ENCODE results near the gene LRRC52.

LRRC52 gene

DNA sequence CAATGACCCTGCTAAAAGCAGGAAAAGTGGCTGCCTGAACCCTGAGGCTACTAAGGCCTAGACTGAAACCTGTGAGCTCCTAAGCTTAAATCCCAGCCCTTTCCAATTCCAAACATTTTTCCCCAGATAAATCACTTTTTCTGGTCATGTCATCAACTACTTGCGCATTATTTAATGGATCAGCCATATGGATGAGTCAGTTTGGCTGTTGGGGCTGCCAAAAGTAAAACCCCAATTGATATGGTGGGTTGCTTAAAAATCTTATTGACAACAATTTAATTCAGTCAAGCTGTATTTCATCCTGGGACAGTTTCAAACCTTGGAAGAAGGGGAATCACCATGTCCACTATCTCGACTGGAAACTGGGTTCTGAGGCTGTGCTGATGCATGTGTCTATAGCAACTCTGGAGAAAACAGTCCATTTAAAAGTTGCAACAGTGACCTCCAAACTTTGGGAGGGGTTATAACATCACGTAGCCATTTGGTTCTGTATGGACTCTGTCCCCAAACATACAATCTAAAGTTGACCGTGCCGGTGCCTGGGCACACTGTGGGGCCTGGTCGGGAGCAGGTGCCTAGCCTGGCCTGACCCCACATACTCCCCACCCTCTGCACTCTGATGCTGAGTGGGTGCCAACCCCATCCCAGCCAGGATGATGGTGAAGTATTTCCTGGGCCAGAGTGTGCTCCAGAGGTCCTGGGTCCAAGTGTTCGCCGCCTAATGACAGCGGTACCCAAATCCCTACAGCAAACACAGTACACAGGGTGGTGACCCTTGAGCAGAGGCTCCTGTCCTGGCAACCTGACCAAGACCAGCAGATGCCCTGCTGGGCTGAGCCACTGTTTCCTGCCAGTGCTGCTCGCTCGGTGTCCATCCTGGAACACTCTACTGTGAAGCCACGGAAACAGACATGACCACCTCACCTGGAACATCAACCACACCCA lies 46.5 kb upstream of the LRRC52 start:
- TF ChIP-seq TAF1 (IDR thresholded peaks at IDR 0.05; ENCODE audit: borderline replicate concordance, insufficient read depth, low read length) (no peak), POLR2AphosphoS5 (IDR thresholded peaks at IDR 0.05; ENCODE audit: low read depth, low read length) (no peak), FOXP2 (optimal IDR thresholded peaks at IDR 0.05; ENCODE audit: borderline replicate concordance, extremely low read depth, extremely low read length, insufficient read depth) (no peak)
- TF ChIP-seq, protein P1, sequence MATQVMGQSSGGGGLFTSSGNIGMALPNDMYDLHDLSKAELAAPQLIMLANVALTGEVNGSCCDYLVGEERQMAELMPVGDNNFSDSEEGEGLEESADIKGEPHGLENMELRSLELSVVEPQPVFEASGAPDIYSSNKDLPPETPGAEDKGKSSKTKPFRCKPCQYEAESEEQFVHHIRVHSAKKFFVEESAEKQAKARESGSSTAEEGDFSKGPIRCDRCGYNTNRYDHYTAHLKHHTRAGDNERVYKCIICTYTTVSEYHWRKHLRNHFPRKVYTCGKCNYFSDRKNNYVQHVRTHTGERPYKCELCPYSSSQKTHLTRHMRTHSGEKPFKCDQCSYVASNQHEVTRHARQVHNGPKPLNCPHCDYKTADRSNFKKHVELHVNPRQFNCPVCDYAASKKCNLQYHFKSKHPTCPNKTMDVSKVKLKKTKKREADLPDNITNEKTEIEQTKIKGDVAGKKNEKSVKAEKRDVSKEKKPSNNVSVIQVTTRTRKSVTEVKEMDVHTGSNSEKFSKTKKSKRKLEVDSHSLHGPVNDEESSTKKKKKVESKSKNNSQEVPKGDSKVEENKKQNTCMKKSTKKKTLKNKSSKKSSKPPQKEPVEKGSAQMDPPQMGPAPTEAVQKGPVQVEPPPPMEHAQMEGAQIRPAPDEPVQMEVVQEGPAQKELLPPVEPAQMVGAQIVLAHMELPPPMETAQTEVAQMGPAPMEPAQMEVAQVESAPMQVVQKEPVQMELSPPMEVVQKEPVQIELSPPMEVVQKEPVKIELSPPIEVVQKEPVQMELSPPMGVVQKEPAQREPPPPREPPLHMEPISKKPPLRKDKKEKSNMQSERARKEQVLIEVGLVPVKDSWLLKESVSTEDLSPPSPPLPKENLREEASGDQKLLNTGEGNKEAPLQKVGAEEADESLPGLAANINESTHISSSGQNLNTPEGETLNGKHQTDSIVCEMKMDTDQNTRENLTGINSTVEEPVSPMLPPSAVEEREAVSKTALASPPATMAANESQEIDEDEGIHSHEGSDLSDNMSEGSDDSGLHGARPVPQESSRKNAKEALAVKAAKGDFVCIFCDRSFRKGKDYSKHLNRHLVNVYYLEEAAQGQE (IDR thresholded peaks at IDR 0.05; ENCODE audit: insufficient read depth in 1 of 2, low read depth in 2 of 2, low read length in 2 of 2): no peak

DNA sequence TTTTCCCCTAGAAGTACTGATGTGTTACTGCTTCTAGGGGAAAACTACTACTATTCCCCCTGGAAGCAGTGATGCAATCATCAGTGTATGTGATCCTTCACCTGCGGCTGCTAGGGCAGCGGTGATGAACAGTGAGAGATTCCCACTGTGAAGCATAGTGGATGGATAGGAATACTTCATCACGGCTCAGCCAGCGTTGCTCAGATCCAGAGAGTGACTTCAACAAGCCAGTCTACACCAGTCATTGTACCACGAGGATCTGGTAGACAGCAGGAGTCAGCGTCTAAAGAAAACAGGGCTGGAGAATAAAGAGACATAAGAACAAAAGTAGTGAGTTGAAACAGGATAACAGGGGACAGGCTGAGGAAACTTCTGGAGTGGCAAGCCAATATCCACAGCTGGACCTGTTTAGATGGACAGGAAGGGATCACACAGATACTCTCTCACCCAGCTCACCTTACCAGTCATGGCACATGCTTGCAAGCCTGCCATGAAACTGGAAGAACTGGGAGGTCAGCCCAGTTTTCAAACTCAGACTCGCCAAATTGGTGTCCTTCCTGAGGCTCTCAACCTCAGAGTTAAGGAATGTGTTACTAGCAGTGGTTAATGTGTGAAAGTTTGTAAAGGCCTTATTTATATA lies 42.4 kb upstream of the LRRC52 start:
- TF ChIP-seq, protein P1 (IDR thresholded peaks at IDR 0.05; ENCODE audit: insufficient read depth in 1 of 2, low read depth in 2 of 2, low read length in 2 of 2): no peak
- no peak for TF ChIP-seq FOXP2 (optimal IDR thresholded peaks at IDR 0.05; ENCODE audit: borderline replicate concordance, extremely low read depth, extremely low read length, insufficient read depth)
- no peak for TF ChIP-seq SIN3A (IDR thresholded peaks at IDR 0.05; ENCODE audit: borderline replicate concordance, insufficient read depth, low read length)
- no peak for TF ChIP-seq TAF1 (IDR thresholded peaks at IDR 0.05; ENCODE audit: borderline replicate concordance, insufficient read depth, low read length)
- TF ChIP-seq POLR2AphosphoS5 (IDR thresholded peaks at IDR 0.05; ENCODE audit: low read depth, low read length): no peak

DNA sequence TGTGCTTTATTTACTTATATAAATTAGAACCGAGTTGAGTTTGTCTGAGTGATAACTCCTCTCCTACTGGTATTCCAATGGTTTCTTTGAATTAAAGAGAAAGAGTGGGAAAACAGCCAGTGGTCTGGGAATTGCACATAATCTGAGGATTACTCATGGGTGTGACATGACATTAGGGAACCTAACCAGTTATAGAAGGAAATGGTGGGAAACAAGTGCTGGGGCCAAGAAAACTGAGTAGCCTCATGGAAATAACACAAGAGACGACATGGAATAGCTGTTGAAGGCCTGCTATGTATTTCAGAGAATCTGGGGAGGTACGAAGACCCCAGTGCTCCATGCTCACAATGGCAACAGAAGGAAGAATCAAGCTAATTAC lies 41.8 kb upstream of the LRRC52 start:
- TF ChIP-seq TAF1 (IDR thresholded peaks at IDR 0.05; ENCODE audit: borderline replicate concordance, insufficient read depth, low read length) (no peak), POLR2AphosphoS5 (IDR thresholded peaks at IDR 0.05; ENCODE audit: low read depth, low read length) (no peak), SIN3A (IDR thresholded peaks at IDR 0.05; ENCODE audit: borderline replicate concordance, insufficient read depth, low read length) (no peak), FOXP2 (optimal IDR thresholded peaks at IDR 0.05; ENCODE audit: borderline replicate concordance, extremely low read depth, extremely low read length, insufficient read depth) (no peak)
- TF ChIP-seq, protein P1 (IDR thresholded peaks at IDR 0.05; ENCODE audit: insufficient read depth in 1 of 2, low read depth in 2 of 2, low read length in 2 of 2): no peak

DNA sequence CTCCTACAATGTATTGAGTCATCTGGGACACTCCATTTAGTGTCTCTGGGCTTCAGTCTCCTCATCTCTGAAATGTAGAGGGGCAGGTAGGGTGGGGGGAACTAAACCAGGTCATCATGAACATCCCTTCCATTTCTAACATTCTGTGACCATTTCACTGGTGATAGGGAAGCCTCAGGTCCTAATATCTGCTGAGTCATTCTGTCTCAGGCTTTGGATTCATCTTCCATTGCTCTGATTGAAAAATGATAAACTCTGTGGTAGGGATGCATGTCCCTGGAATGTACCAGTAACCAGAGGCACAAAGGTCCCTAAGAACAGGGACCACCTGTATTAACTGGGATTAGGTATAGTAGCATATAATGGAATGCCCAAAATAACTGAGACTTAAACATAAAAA lies 36.2 kb upstream of the LRRC52 start:
- no peak for TF ChIP-seq SIN3A (IDR thresholded peaks at IDR 0.05; ENCODE audit: borderline replicate concordance, insufficient read depth, low read length)
- TF ChIP-seq, protein P1 (IDR thresholded peaks at IDR 0.05; ENCODE audit: insufficient read depth in 1 of 2, low read depth in 2 of 2, low read length in 2 of 2): no peak
- no peak for TF ChIP-seq FOXP2 (optimal IDR thresholded peaks at IDR 0.05; ENCODE audit: borderline replicate concordance, extremely low read depth, extremely low read length, insufficient read depth)
- TF ChIP-seq TAF1 (IDR thresholded peaks at IDR 0.05; ENCODE audit: borderline replicate concordance, insufficient read depth, low read length): no peak
- TF ChIP-seq POLR2AphosphoS5 (IDR thresholded peaks at IDR 0.05; ENCODE audit: low read depth, low read length): no peak
